ENCODE data around the gene PTK7.

The PTK7 gene

GRCh38 chr6:43053545-43054205, 22.4 kb upstream of the PTK7 start, which contains the start of gene CUL7:
TSS of gene CUL7 (minus strand) at chr6:43053851. CDS start at chr6:43052788, 1,063 bp downstream.
- no peak for TF ChIP-seq CTCF (IDR thresholded peaks at IDR 0.05; ENCODE audit: borderline replicate concordance, insufficient read depth, low read depth, low read length)
- peak within 1 kb of the TSS; percentile 54 for H3K4me3 ChIP-seq (ENCODE audit: low read depth, low read length)

- no peak for TF ChIP-seq CTCF (IDR thresholded peaks at IDR 0.05; ENCODE audit: borderline replicate concordance, insufficient read depth, low read depth, low read length)
- peak overlapping the region; percentile 54 for H3K4me3 ChIP-seq (ENCODE audit: low read depth, low read length)
These were observed 21.7 kb upstream of the PTK7 start for GRCh38 chr6:43054206-43054943.

GRCh38 chr6:43055966-43056365, 20.1 kb upstream of the PTK7 start:
- H3K4me3 ChIP-seq (ENCODE audit: low read depth, low read length) = no peak overlapping the region
- TF ChIP-seq CTCF (IDR thresholded peaks at IDR 0.05; ENCODE audit: borderline replicate concordance, insufficient read depth, low read depth, low read length) = no peak

GRCh38 chr6:43058531-43058930, 17.6 kb upstream of the PTK7 start:
- no peak for TF ChIP-seq CTCF (IDR thresholded peaks at IDR 0.05; ENCODE audit: borderline replicate concordance, insufficient read depth, low read depth, low read length)
- peak overlapping the region; percentile 73 for H3K4me3 ChIP-seq (ENCODE audit: low read depth, low read length)

- TF ChIP-seq CTCF (IDR thresholded peaks at IDR 0.05; ENCODE audit: borderline replicate concordance, insufficient read depth, low read depth, low read length) = no peak
- peak within 1 kb of the TSS; percentile 73 for H3K4me3 ChIP-seq (ENCODE audit: low read depth, low read length)
These were observed 16.7 kb upstream of the PTK7 start, which contains the start of the genes KLC4 and MRPL2 for GRCh38 chr6:43059168-43060033. TSS of gene KLC4 (plus strand) at chr6:43059631. CDS start at chr6:43061336, 1,705 bp downstream. TSS of gene MRPL2 (minus strand) at chr6:43059434. CDS start at chr6:43059381, 53 bp downstream.

GRCh38 chr6:43060034-43060754, 15.9 kb upstream of the PTK7 start:
- H3K4me3 ChIP-seq (ENCODE audit: low read depth, low read length) = peak overlapping the region; percentile 70
- no peak for TF ChIP-seq CTCF (IDR thresholded peaks at IDR 0.05; ENCODE audit: borderline replicate concordance, insufficient read depth, low read depth, low read length)
